ENCODE measurements around the gene YLPM1.

GRCh38 chr14:74868739-74869138 lies 105.6 kb downstream of the YLPM1 start:
- TF ChIP-seq CREB1 (IDR thresholded peaks at IDR 0.05; ENCODE audit: low read depth) (no peak), YY1 (IDR thresholded peaks at IDR 0.05; ENCODE audit: low read depth) (no peak), TAF1 (IDR thresholded peaks at IDR 0.05; ENCODE audit: low read depth) (no peak), TCF12 (IDR thresholded peaks at IDR 0.05; ENCODE audit: low read depth) (no peak), EP300 (IDR thresholded peaks at IDR 0.05; ENCODE audit: borderline replicate concordance) (no peak)

All from Ishikawa (cell line).